Measurements from ENCODE around the gene SPEF1.

SPEF1 gene

GRCh38 chr20:3728354-3728753 is 52.9 kb downstream of the SPEF1 start:
- DNase-seq, result no peak
